Measurements from ENCODE around the gene KRTAP5-2. TPM values are rescaled to one million over a fixed set of nuclear protein-coding genes. Genes with fewer than 3 reads are reported as not detected.
A peak's percentile ranks its signal among the peaks of the same experiment; 100 is the strongest.

Gene KRTAP5-2
- polyA plus RNA-seq, 3 donors = not detected

GRCh38 chr11:1573903-1574237, 24.2 kb downstream of the KRTAP5-2 start:
- Histone ChIP-seq H3K4me2 (replicated peaks; ENCODE audit: extremely low read depth, low read length, poor library complexity, severe bottlenecking) (peak overlapping the region; percentile 60), H3K4me3 (replicated peaks in 1 of 3; ENCODE audit: low read depth in 2 of 3, low read length in 3 of 3) (peak overlapping the region in 1 of 3 experiments; percentile 50), H4K20me1 (ENCODE audit: insufficient read depth, low read length) (no peaks in the 10 kb centered on the region), H3K36me3 (replicated peaks in 1 of 2; ENCODE audit: control insufficient read depth in 1 of 2, insufficient read depth in 2 of 2, low read length in 2 of 2) (no peaks in the 10 kb centered on the region), H3K9me3 (replicated peaks in 1 of 2; ENCODE audit: control insufficient read depth in 1 of 2, insufficient read depth in 1 of 2, low read length in 2 of 2) (peaks cover 12 to 20% of the 10 kb centered on the region in 2 donors), H3K79me2 (ENCODE audit: insufficient read depth, low read length) (no peaks in the 10 kb centered on the region), H3K27ac (ENCODE audit: low read depth in 1 of 2, low read length in 2 of 2) (no peak overlapping the region), H2AFZ (ENCODE audit: insufficient read depth, low read depth, low read length, poor library complexity, severe bottlenecking) (no peak overlapping the region), H3K4me1 (ENCODE audit: control insufficient read depth in 1 of 2, insufficient read depth in 2 of 2, low read length in 2 of 2) (peaks cover 6 to 24% of the 10 kb centered on the region in 2 donors), H3K9ac (ENCODE audit: insufficient read depth, low read length, poor library complexity, severe bottlenecking) (no peak overlapping the region), H3K27me3 (ENCODE audit: control insufficient read depth in 2 of 2, insufficient read depth in 2 of 2, low read length in 2 of 2) (peaks cover 27 to 57% of the 10 kb centered on the region in 2 donors)
- no peaks in the 10 kb centered on the region for H3K36me3 Mint-ChIP-seq
- 8% methylated on average over 7 of the region's 7 CpGs for WGBS (ENCODE audit: insufficient coverage)
- peaks cover 61 to 75% (median 63%) of the 10 kb centered on the region in 3 donors for H3K27me3 Mint-ChIP-seq (ENCODE audit: low read depth in 3 of 3)
- peak overlapping the region; percentile 45 to 72 for H3K4me3 Mint-ChIP-seq
- intact Hi-C loops (cut with micrococcal nuclease) = loop anchor here (5.0 to 10.0 kb wide), 3 partner anchors 262 to 372 kb away; no protein-coding TSS in a partner anchor
- peaks cover 8 to 19% (median 15%) of the 10 kb centered on the region in 7 donors for H3K9me3 Mint-ChIP-seq
- no peak overlapping the region for H3K27ac Mint-ChIP-seq
- no peak for TF ChIP-seq CTCF (IDR thresholded peaks at IDR 0.05)
- no peaks in the 10 kb centered on the region for H3K4me1 Mint-ChIP-seq
- no peak for DNase-seq

GRCh38 chr11:1573077-1573902, 24.8 kb downstream of the KRTAP5-2 start:
- Mint-ChIP-seq H3K4me1 (no peaks in the 10 kb centered on the region), H3K27me3 (ENCODE audit: low read depth in 3 of 3) (peaks cover 62 to 78% (median 66%) of the 10 kb centered on the region in 3 donors), H3K9me3 (peaks cover 3 to 14% (median 9%) of the 10 kb centered on the region in 7 donors), H3K4me3 (peak overlapping the region; percentile 45 to 72), H3K36me3 (no peaks in the 10 kb centered on the region), H3K27ac (peak overlapping the region in 3 of 7 donors; percentile 30 to 65 (median 58))
- intact Hi-C loops (cut with micrococcal nuclease) = loop anchor here (5.0 to 10.0 kb wide), 3 partner anchors 261 to 371 kb away; no protein-coding TSS in a partner anchor
- Histone ChIP-seq H4K20me1 (ENCODE audit: insufficient read depth, low read length) (no peaks in the 10 kb centered on the region), H3K4me3 (replicated peaks in 1 of 3; ENCODE audit: low read depth in 2 of 3, low read length in 3 of 3) (no peak overlapping the region), H3K9ac (ENCODE audit: insufficient read depth, low read length, poor library complexity, severe bottlenecking) (no peak overlapping the region), H3K9me3 (replicated peaks in 1 of 2; ENCODE audit: control insufficient read depth in 1 of 2, insufficient read depth in 1 of 2, low read length in 2 of 2) (peaks cover 6 to 14% of the 10 kb centered on the region in 2 donors), H2AFZ (ENCODE audit: insufficient read depth, low read depth, low read length, poor library complexity, severe bottlenecking) (peak overlapping the region; percentile 65), H3K79me2 (ENCODE audit: insufficient read depth, low read length) (no peaks in the 10 kb centered on the region), H3K27me3 (ENCODE audit: control insufficient read depth in 2 of 2, insufficient read depth in 2 of 2, low read length in 2 of 2) (peaks cover 27 to 61% of the 10 kb centered on the region in 2 donors), H3K36me3 (replicated peaks in 1 of 2; ENCODE audit: control insufficient read depth in 1 of 2, insufficient read depth in 2 of 2, low read length in 2 of 2) (no peaks in the 10 kb centered on the region), H3K27ac (ENCODE audit: low read depth in 1 of 2, low read length in 2 of 2) (no peak overlapping the region), H3K4me1 (ENCODE audit: control insufficient read depth in 1 of 2, insufficient read depth in 2 of 2, low read length in 2 of 2) (peaks cover 6 to 24% of the 10 kb centered on the region in 2 donors), H3K4me2 (replicated peaks; ENCODE audit: extremely low read depth, low read length, poor library complexity, severe bottlenecking) (peak overlapping the region; percentile 68)
- no peak for TF ChIP-seq CTCF (IDR thresholded peaks at IDR 0.05)
- WGBS (ENCODE audit: insufficient coverage) = 6% methylated on average over 21 of the region's 37 CpGs
- DNase-seq = no peak

Data from CD14-positive monocyte (primary cell).